ENCODE results near the gene SLC17A5.
"Not testable (repeated sequence)": the region's sequence is repeated elsewhere in the genome, so short reads cannot be mapped to it uniquely, and the experiment has no call there.

- TF ChIP-seq CTCF (IDR thresholded peaks at IDR 0.05; ENCODE audit: low read length); EZH2 (IDR thresholded peaks at IDR 0.05; ENCODE audit: borderline replicate concordance, low read length): not testable (repeated sequence)
Measured at GRCh38 chr6:73555380-73555949, 98.3 kb downstream of the SLC17A5 start.

Data from OCI-LY1 (cell line).